ENCODE results near the gene EP300.

GRCh38 chr22:41096841-41097240 is 4.4 kb downstream of the EP300 start:
- TF ChIP-seq CTCF (IDR thresholded peaks at IDR 0.05; ENCODE audit: borderline replicate concordance, extremely low read depth, low read length, poor library complexity, severe bottlenecking), result no peak
- TF ChIP-seq EZH2 (IDR thresholded peaks at IDR 0.05; ENCODE audit: borderline replicate concordance, low read depth, low read length, severe bottlenecking), result no peak

All from DND-41 (cell line).